Esophagus muscularis mucosa (tissue), 4 donors: ENCODE data around the gene PEX5L. TPM values are rescaled to one million over a fixed set of nuclear protein-coding genes. Genes with fewer than 3 reads are reported as not detected.

Experiments
- DNase-seq: peaks from one replicate; pipeline ENCODE4 v3.0.0-alpha.2; 2017; ENCODE audit errors: extremely low spot score
- H3K27ac ChIP-seq, 4 donors: fragments of 200-600 bp; sonication (generic); replicated peaks in 1 of 4; 1 replicate in 3 of 4; 2 replicates in 1 of 4; pipeline ENCODE4 v1.5.1; 2016 to 2019; ENCODE audit warnings: mild to moderate bottlenecking in 1 of 4
- H3K27me3 ChIP-seq, 4 donors: fragments of 200-600 bp; sonication (generic); one replicate each; pipeline versions ENCODE4 v1.5.1 to v1.6.0; 2016 to 2019
- H3K36me3 ChIP-seq, 4 donors: fragments of 200-600 bp; sonication (generic); one replicate each; pipeline ENCODE4 v1.5.1; 2016 to 2019
- H3K4me1 ChIP-seq, 4 donors: fragments of 200-600 bp; sonication (generic); one replicate each; pipeline ENCODE4 v1.5.1; 2016 to 2019
- H3K4me3 ChIP-seq, 4 donors: fragments of 200-600 bp; sonication (generic); 1 replicate in 2 of 4; 2 replicates in 2 of 4; pipeline ENCODE4 v1.5.1; 2016 to 2019; ENCODE audit warnings: mild to moderate bottlenecking in 4 of 4, moderate library complexity in 1 of 4
- H3K9me3 ChIP-seq, 4 donors: fragments of 200-600 bp; sonication (generic); 1 replicate in 3 of 4; 2 replicates in 1 of 4; pipeline ENCODE4 v1.5.1; 2016 to 2019
- CTCF ChIP-seq, 3 experiments: fragments of 200-600 bp in 2 of 3; fragments of 450-650 bp in 1 of 3; sonication (generic) in 2 of 3; IDR thresholded peaks; one replicate each; pipeline ENCODE4 v1.5.1; 2017 to 2019; ENCODE audit warnings: antibody characterized with exemption in 3 of 3, mild to moderate bottlenecking in 2 of 3, moderate library complexity in 1 of 3
- EP300 ChIP-seq: sonication (generic); formaldehyde crosslinking; IDR thresholded peaks from one replicate; pipeline ENCODE4 v1.6.1; 2017; ENCODE audit warnings: antibody characterized with exemption
- POLR2A ChIP-seq: fragments of 450-650 bp; IDR thresholded peaks from one replicate; pipeline ENCODE4 v1.6.1; 2017; ENCODE audit warnings: antibody characterized with exemption, moderate library complexity, mild to moderate bottlenecking, low read depth
- POLR2AphosphoS5 ChIP-seq, 2 donors: sonication (generic); formaldehyde crosslinking; IDR thresholded peaks; one replicate each; pipeline ENCODE4 v1.6.1; 2017; ENCODE audit warnings: antibody characterized with exemption in 2 of 2
- WGBS: methylation state at CpG from one replicate; pipeline ENCODE4 v1.1.5; 2018; 5-methylcytosine and 5-hydroxymethylcytosine counted together
- intact Hi-C: fragments of 100-400 bp; cut with DNase I; formaldehyde crosslinking; loops from one replicate; pipeline ENCODE4 v1.15.1; 2023
- total RNA-seq, 4 donors: library from RNA; depleted of rRNA; stranded (reverse); fragments of >200 nt; gene quantifications; one replicate each; pipeline versions ENCODE4 v1.1.0 to v1.2.1, GENCODE V29; 2016

Gene PEX5L
- total RNA-seq, 4 donors from 2014 or later = 0.06 to 0.78 TPM; not detected in 2

GRCh38 chr3:179898024-179898423, 138.7 kb downstream of the PEX5L start:
- no peak overlapping the region for H3K4me3 ChIP-seq
- H3K27me3 ChIP-seq = peaks cover 0 to 12% (median 0%) of the 10 kb centered on the region in 4 donors
- H3K27ac ChIP-seq = no peak overlapping the region
- no peaks in the 10 kb centered on the region for H3K36me3 ChIP-seq
- TF ChIP-seq POLR2A = no peak
- no peak for TF ChIP-seq POLR2AphosphoS5 (IDR thresholded peaks at IDR 0.05)
- no peak for TF ChIP-seq CTCF (IDR thresholded peaks at IDR 0.05)
- no peak for TF ChIP-seq EP300
- intact Hi-C loops = no loop called here
- H3K4me1 ChIP-seq = no peaks in the 10 kb centered on the region
- no peaks in the 10 kb centered on the region for H3K9me3 ChIP-seq
- DNase-seq = no peak
- WGBS = 13% methylated on average over 2 of the region's 2 CpGs

DNA sequence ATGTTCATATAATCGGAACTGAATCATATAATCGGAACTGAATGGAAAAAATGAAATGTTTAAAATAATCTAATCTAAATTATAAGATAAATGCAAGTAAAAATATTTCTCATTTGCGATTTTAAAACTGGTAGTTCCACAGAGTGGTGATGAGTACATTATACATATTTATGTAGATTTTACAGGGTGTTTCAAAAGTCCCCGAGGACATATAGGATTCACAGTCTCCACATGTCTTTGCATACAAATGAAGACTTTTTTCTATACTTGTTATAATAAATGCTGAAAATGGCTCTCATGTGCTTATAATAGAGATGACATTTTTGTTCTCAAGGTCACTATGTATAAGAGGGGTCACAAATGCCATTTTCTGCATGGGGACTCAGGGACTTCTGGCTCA, 139.5 kb downstream of the PEX5L start:
- TF ChIP-seq POLR2AphosphoS5 (IDR thresholded peaks at IDR 0.05) = no peak
- TF ChIP-seq POLR2A = no peak
- TF ChIP-seq EP300 = no peak
- no peak for TF ChIP-seq CTCF (IDR thresholded peaks at IDR 0.05)
- H3K27me3 ChIP-seq = peaks cover 0 to 11% (median 0%) of the 10 kb centered on the region in 4 donors
- H3K4me3 ChIP-seq = no peak overlapping the region
- no peaks in the 10 kb centered on the region for H3K4me1 ChIP-seq
- H3K27ac ChIP-seq = no peak overlapping the region
- intact Hi-C loops = no loop called here
- no peaks in the 10 kb centered on the region for H3K36me3 ChIP-seq
- H3K9me3 ChIP-seq = no peaks in the 10 kb centered on the region
- WGBS = 79% methylated on average over 4 of the region's 4 CpGs
- no peak for DNase-seq

DNA sequence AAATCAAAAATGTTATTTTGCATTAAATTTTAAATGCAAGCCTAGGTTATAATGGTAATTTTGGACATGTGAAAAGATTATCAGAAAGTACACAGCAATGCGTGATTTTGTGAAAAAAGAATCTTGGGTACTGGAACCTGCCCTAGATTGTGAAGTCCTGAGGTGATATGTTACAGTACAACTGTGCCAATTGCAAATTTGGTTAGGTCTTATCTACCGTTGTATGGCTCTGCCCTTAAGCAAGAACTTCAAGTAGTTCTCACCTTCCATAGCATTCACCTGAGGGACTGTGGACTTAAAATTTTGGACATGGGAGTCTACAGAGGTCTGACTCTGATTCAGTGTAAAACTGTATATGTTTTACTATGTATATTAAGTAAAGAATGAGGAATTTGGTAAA, 140.2 kb downstream of the PEX5L start:
- TF ChIP-seq POLR2AphosphoS5 (IDR thresholded peaks at IDR 0.05) (no peak), EP300 (no peak), CTCF (IDR thresholded peaks at IDR 0.05) (no peak), POLR2A (no peak)
- no peak overlapping the region for H3K27ac ChIP-seq
- no peaks in the 10 kb centered on the region for H3K36me3 ChIP-seq
- DNase-seq = no peak
- intact Hi-C loops = no loop called here
- no peaks in the 10 kb centered on the region for H3K4me1 ChIP-seq
- H3K27me3 ChIP-seq = peaks cover 0 to 8% (median 0%) of the 10 kb centered on the region in 4 donors
- no peak overlapping the region for H3K4me3 ChIP-seq
- H3K9me3 ChIP-seq = no peaks in the 10 kb centered on the region
- WGBS = 75% methylated on average over 2 of the region's 2 CpGs

DNA sequence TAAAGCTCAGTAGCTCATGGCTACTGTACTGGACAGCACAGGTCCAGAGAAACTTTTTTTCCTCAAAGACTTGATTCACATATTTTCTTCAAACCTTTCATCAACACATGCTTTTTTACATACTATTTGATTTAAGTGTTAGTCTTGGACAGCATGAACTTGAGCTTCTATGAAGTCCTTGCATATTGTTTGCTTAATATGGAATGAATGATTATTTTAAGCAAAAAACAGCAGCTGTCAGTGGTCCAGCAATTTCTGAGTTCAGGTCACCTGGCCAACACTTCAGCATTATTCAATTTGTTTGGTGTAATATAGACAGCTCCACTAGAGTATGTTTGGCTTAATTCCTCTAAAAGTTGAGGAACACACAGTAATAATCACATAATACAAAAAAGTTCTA, 141.4 kb downstream of the PEX5L start:
- H3K9me3 ChIP-seq = no peaks in the 10 kb centered on the region
- H3K27ac ChIP-seq = no peak overlapping the region
- intact Hi-C loops = no loop called here
- H3K4me1 ChIP-seq = no peaks in the 10 kb centered on the region
- H3K4me3 ChIP-seq = no peak overlapping the region
- no peaks in the 10 kb centered on the region for H3K36me3 ChIP-seq
- H3K27me3 ChIP-seq = peaks cover 0 to 8% (median 0%) of the 10 kb centered on the region in 4 donors
- TF ChIP-seq POLR2A = no peak
- TF ChIP-seq CTCF (IDR thresholded peaks at IDR 0.05) = no peak
- TF ChIP-seq EP300 = no peak
- no peak for TF ChIP-seq POLR2AphosphoS5 (IDR thresholded peaks at IDR 0.05)
- DNase-seq = no peak

- Histone ChIP-seq H3K4me3 (no peak overlapping the region), H3K9me3 (no peaks in the 10 kb centered on the region), H3K27ac (no peak overlapping the region), H3K27me3 (no peaks in the 10 kb centered on the region), H3K36me3 (no peaks in the 10 kb centered on the region), H3K4me1 (no peaks in the 10 kb centered on the region)
- DNase-seq = no peak
- intact Hi-C loops = no loop called here
- no peak for TF ChIP-seq EP300
- TF ChIP-seq POLR2A = no peak
- no peak for TF ChIP-seq CTCF (IDR thresholded peaks at IDR 0.05)
- no peak for TF ChIP-seq POLR2AphosphoS5 (IDR thresholded peaks at IDR 0.05)
- WGBS = 57% methylated on average over 4 of the region's 4 CpGs
Observed at GRCh38 chr3:179887295-179887943, 149.3 kb downstream of the PEX5L start.
